MM.1S (cell line): ENCODE measurements around the gene FOXP1.

Experiments used
- DNase-seq: peaks from one replicate; pipeline ENCODE4 v3.0.0-alpha.2; 2015
- H2AFZ ChIP-seq: fragments of 300-600 bp; sonication (generic); 2 replicates; pipeline ENCODE4 v1.6.0; 2016; ENCODE audit warnings: antibody characterized with exemption, low read length
- H3F3A ChIP-seq: fragments of 300-600 bp; sonication (generic); 2 replicates; pipeline ENCODE4 v1.6.1; 2016; ENCODE audit warnings: mild to moderate bottlenecking, antibody characterized with exemption, low read length, moderate library complexity, mixed read lengths; ENCODE audit not compliant: insufficient read depth
- H3K27ac ChIP-seq: fragments of 300-600 bp; sonication (generic); 2 replicates; pipeline ENCODE4 v1.5.1; 2016; ENCODE audit warnings: mild to moderate bottlenecking, low read length
- H3K27me3 ChIP-seq: fragments of 300-600 bp; sonication (generic); replicated peaks from 2 replicates; pipeline ENCODE4 v1.6.0; 2016; ENCODE audit warnings: low read length; ENCODE audit not compliant: insufficient read depth
- H3K36me3 ChIP-seq: fragments of 300-600 bp; sonication (generic); replicated peaks from 2 replicates; pipeline ENCODE4 v1.6.1; 2016; ENCODE audit warnings: mild to moderate bottlenecking, low read length, mixed read lengths; ENCODE audit not compliant: insufficient read depth
- H3K4me1 ChIP-seq: fragments of 300-600 bp; sonication (generic); 2 replicates; pipeline ENCODE4 v1.6.1; 2016; ENCODE audit warnings: low read length, mixed read lengths
- H3K4me2 ChIP-seq: fragments of 300-600 bp; sonication (generic); 2 replicates; pipeline ENCODE4 v1.6.0; 2016; ENCODE audit warnings: low read depth, low read length
- H3K4me3 ChIP-seq: fragments of 300-600 bp; sonication (generic); 2 replicates; pipeline ENCODE4 v1.5.1; 2016; ENCODE audit warnings: low read length, mixed read lengths
- H3K79me2 ChIP-seq: fragments of 300-600 bp; sonication (generic); 2 replicates; pipeline ENCODE4 v1.6.1; 2016; ENCODE audit warnings: mixed run types, low read length, mixed read lengths
- H3K9ac ChIP-seq: fragments of 300-600 bp; sonication (generic); 2 replicates; pipeline ENCODE4 v1.6.1; 2016; ENCODE audit warnings: low read length, mixed read lengths
- H3K9me2 ChIP-seq: fragments of 300-600 bp; sonication (generic); replicated peaks from 2 replicates; pipeline ENCODE4 v1.6.1; 2016; ENCODE audit warnings: mild to moderate bottlenecking, low read length, mixed read lengths; ENCODE audit not compliant: insufficient read depth
- H3K9me3 ChIP-seq: fragments of 300-600 bp; sonication (generic); replicated peaks from 2 replicates; pipeline ENCODE4 v1.6.1; 2016; ENCODE audit warnings: mild to moderate bottlenecking, low read length, mixed read lengths; ENCODE audit not compliant: insufficient read depth
- H4K20me1 ChIP-seq: fragments of 300-600 bp; sonication (generic); 2 replicates; pipeline ENCODE4 v1.6.1; 2016; ENCODE audit warnings: mild to moderate bottlenecking, low read length, moderate library complexity, mixed read lengths; ENCODE audit not compliant: insufficient read depth
- EZH2 ChIP-seq: fragments of 300-600 bp; sonication (generic); optimal IDR thresholded peaks from 2 replicates; pipeline ENCODE3; 2017; ENCODE audit warnings: low read depth, mild to moderate bottlenecking, antibody characterized with exemption, low read length, mixed read lengths
- EZH2phosphoT487 ChIP-seq: fragments of 300-600 bp; sonication (generic); IDR thresholded peaks from 2 replicates; pipeline ENCODE4 v1.6.1; 2018; ENCODE audit warnings: antibody characterized with exemption, low read length
- TF ChIP-seq, protein P1 (sequence below): fragments of 300-600 bp; sonication (generic); IDR thresholded peaks from 2 replicates; pipeline ENCODE4 v1.5.1; 2016; ENCODE audit warnings: antibody characterized with exemption, low read length, mixed read lengths

The FOXP1 gene

DNA sequence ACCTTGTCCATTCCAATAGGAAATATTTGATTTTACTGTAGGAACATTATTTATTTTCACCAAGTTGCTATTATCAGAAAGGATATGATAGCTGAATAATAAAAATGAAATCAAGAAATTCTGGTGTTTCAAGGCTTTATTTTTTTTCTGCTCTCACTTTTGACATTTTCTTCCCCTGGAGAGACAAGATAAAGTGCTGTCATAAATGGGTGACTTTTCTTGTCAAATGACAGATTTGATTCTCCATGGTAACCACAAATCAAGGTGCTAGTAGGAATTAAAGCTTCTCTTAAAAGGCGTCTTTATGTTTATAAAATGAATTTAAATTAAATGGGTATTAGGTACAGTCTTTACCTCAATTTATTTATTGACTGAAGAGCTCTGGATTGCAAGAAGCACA is 124.6 kb downstream of the FOXP1 start:
- Histone ChIP-seq H2AFZ (no peak overlapping the region), H3K9me3 (no peaks in the 10 kb centered on the region), H3K4me2 (no peak overlapping the region), H3K36me3 (no peaks in the 10 kb centered on the region), H3K27ac (no peak overlapping the region), H3K27me3 (no peaks in the 10 kb centered on the region), H3K79me2 (no peaks in the 10 kb centered on the region), H3F3A (no peaks in the 10 kb centered on the region), H3K4me3 (no peak overlapping the region), H3K9me2 (no peaks in the 10 kb centered on the region), H3K4me1 (peaks cover 17% of the 10 kb centered on the region), H3K9ac (no peak overlapping the region), H4K20me1 (no peaks in the 10 kb centered on the region)
- no peak for DNase-seq
- TF ChIP-seq, protein P1, sequence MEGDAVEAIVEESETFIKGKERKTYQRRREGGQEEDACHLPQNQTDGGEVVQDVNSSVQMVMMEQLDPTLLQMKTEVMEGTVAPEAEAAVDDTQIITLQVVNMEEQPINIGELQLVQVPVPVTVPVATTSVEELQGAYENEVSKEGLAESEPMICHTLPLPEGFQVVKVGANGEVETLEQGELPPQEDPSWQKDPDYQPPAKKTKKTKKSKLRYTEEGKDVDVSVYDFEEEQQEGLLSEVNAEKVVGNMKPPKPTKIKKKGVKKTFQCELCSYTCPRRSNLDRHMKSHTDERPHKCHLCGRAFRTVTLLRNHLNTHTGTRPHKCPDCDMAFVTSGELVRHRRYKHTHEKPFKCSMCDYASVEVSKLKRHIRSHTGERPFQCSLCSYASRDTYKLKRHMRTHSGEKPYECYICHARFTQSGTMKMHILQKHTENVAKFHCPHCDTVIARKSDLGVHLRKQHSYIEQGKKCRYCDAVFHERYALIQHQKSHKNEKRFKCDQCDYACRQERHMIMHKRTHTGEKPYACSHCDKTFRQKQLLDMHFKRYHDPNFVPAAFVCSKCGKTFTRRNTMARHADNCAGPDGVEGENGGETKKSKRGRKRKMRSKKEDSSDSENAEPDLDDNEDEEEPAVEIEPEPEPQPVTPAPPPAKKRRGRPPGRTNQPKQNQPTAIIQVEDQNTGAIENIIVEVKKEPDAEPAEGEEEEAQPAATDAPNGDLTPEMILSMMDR, result no peak
- no peak for TF ChIP-seq EZH2
- no peak for TF ChIP-seq EZH2phosphoT487

DNA sequence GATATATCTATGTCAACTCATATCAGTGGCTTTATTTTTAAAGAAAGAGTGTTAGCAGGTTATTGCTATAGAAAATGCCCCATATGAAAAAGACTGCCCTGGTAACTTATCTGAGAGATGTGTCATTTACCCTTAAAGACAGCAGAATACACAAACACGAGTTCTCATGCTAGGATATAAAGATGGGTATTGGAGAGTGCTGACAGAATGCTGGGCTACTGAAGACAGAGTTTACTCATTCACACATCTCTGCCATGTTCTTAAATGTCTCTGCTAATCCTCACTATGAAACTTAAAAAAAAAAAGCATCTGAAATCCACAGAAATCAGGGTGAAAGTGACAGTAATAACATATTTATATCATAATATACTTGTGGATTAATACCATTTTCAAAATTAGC is 126.7 kb downstream of the FOXP1 start:
- Histone ChIP-seq H2AFZ (0 out of 2 replicates have a peak overlapping the region, but pooled peaks have one; percentile 32), H3K79me2 (no peaks in the 10 kb centered on the region), H3K9me3 (no peaks in the 10 kb centered on the region), H3K9ac (0 out of 2 replicates have a peak overlapping the region, but pooled peaks have one; percentile 30), H3K36me3 (no peaks in the 10 kb centered on the region), H4K20me1 (no peaks in the 10 kb centered on the region), H3K4me2 (peak overlapping the region; percentile 61; the same call in 1 of the 2 replicates), H3K27ac (no peak overlapping the region), H3K9me2 (no peaks in the 10 kb centered on the region), H3K4me3 (no peak overlapping the region), H3K4me1 (peaks cover 19% of the 10 kb centered on the region), H3F3A (no peaks in the 10 kb centered on the region), H3K27me3 (no peaks in the 10 kb centered on the region)
- DNase-seq, result no peak
- TF ChIP-seq, protein P1, result no peak
- TF ChIP-seq EZH2phosphoT487, result no peak
- no peak for TF ChIP-seq EZH2

DNA sequence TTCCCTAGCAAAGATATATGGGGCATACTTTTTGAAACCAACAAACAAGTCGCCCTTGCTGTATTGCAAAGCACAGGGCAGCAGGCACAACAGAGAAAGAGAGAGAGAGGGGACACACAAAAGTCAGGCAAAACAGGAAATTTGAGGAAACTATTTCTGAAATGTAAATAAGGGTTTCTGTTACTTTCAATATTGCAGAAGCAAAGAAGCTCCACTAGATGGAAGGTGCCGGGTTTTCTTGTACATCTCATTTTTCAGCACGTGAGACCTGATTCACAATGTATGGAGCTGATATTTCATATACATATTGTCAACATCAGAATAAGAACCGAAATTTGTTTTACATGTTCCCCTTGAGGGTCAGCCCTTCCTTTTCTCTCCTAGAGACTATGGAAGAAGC is 127.4 kb downstream of the FOXP1 start:
- no peaks in the 10 kb centered on the region for H4K20me1 ChIP-seq
- peak overlapping the region; percentile 30; the same call in 1 of the 2 replicates for H3K9ac ChIP-seq
- H3F3A ChIP-seq, result no peaks in the 10 kb centered on the region
- no peaks in the 10 kb centered on the region for H3K9me2 ChIP-seq
- H3K4me3 ChIP-seq, result peak overlapping the region; percentile 20
- no peaks in the 10 kb centered on the region for H3K36me3 ChIP-seq
- peak overlapping the region; percentile 32 for H2AFZ ChIP-seq
- TF ChIP-seq EZH2, result no peak
- TF ChIP-seq, protein P1, result peak; percentile 36
- no peaks in the 10 kb centered on the region for H3K27me3 ChIP-seq
- H3K79me2 ChIP-seq, result no peaks in the 10 kb centered on the region
- H3K27ac ChIP-seq, result peak overlapping the region; percentile 32; the same call in 1 of the 2 replicates
- DNase-seq, result peak; percentile 48
- H3K4me1 ChIP-seq, result peaks cover 25% of the 10 kb centered on the region
- peak overlapping the region; percentile 61 for H3K4me2 ChIP-seq
- H3K9me3 ChIP-seq, result no peaks in the 10 kb centered on the region
